K562 (cell line): ENCODE data around the gene UBXN10. TPM values are rescaled to one million over a fixed set of nuclear protein-coding genes. Genes with fewer than 3 reads are reported as not detected.
A peak's percentile ranks its signal among the peaks of the same experiment; 100 is the strongest.

Experiments
- CAMTA2 ChIP-seq: fragments of 250-450 bp; sonication (Bioruptor Pico); conservative IDR thresholded peaks from 2 replicates; pipeline ENCODE4 v1.5.1; 2022
- CHD2 ChIP-seq: IDR thresholded peaks from 2 replicates; pipeline ENCODE4 v1.6.1; 2011; ENCODE audit warnings: low read depth, low read length
- CTCFL ChIP-seq: IDR thresholded peaks from 2 replicates; pipeline ENCODE4 v1.6.1; 2011; ENCODE audit warnings: borderline replicate concordance, low read depth, mild to moderate bottlenecking, moderate library complexity, low read length; ENCODE audit not compliant: insufficient read depth, poor library complexity, severe bottlenecking
- ELK1 ChIP-seq: sonication (generic); formaldehyde crosslinking; IDR thresholded peaks from 2 replicates; pipeline ENCODE4 v1.8.1; 2022; ENCODE audit warnings: missing genetic modification reagents
- ETV1 ChIP-seq: fragments of 450-650 bp; conservative IDR thresholded peaks from 2 replicates; pipeline ENCODE4 v1.6.1; 2016; ENCODE audit warnings: missing genetic modification characterization, control low read depth, low read depth, missing compliant biosample characterization
- FOSL1 ChIP-seq: fragments of 200-800 bp; sonication (Bioruptor generic); conservative IDR thresholded peaks from 2 replicates; pipeline ENCODE4 v1.6.1; 2016; ENCODE audit warnings: missing genetic modification characterization, missing compliant biosample characterization
- GTF2B ChIP-seq: IDR thresholded peaks from 2 replicates; pipeline ENCODE4 v1.6.1; 2011; ENCODE audit not compliant: insufficient read length; ENCODE audit errors: extremely low read depth
- MED1 ChIP-seq: sonication (generic); formaldehyde crosslinking; IDR thresholded peaks from 2 replicates; pipeline ENCODE4 v1.8.1; 2023; ENCODE audit warnings: missing genetic modification reagents, borderline replicate concordance
- MEF2D ChIP-seq: conservative IDR thresholded peaks from 2 replicates; pipeline ENCODE4 v1.6.1; 2016; ENCODE audit warnings: low read depth, missing genetic modification characterization, missing compliant biosample characterization
- MLLT1 ChIP-seq, 2 experiments: fragments of 450-650 bp; IDR thresholded peaks; 2 replicates each; pipeline ENCODE4 v1.6.1; 2016
- MLX ChIP-seq, 2 experiments: fragments of 450-650 bp in 1 of 2; sonication (generic) in 1 of 2; formaldehyde crosslinking; conservative IDR thresholded peaks; 2 replicates each; pipeline versions ENCODE4 v1.4.0 to v1.8.1; 2020 to 2022; ENCODE audit warnings: mild to moderate bottlenecking in 1 of 2, missing genetic modification reagents in 1 of 2
- MNT ChIP-seq, 2 experiments: fragments of 450-650 bp; conservative IDR thresholded peaks; 2 replicates each; pipeline ENCODE4 v1.6.1; 2017; ENCODE audit warnings: mild to moderate bottlenecking in 2 of 2, moderate library complexity in 2 of 2
- NONO ChIP-seq, 2 experiments: fragments of 200-400 bp in 1 of 2; fragments of 450-650 bp in 1 of 2; formaldehyde crosslinking in 1 of 2; IDR thresholded peaks; 2 replicates each; pipeline ENCODE4 v1.6.1; 2017; ENCODE audit warnings: low read depth in 2 of 2, mild to moderate bottlenecking in 2 of 2, moderate library complexity in 2 of 2, low read length in 1 of 2
- PTTG1 ChIP-seq: fragments of 450-650 bp; IDR thresholded peaks from 2 replicates; pipeline ENCODE4 v1.6.1; 2016; ENCODE audit warnings: low read depth, mild to moderate bottlenecking, missing genetic modification characterization, missing compliant biosample characterization
- SRF ChIP-seq, 2 experiments: fragments of 250-450, 450-650 bp in 1 of 2; sonication (Bioruptor Pico) in 1 of 2; sonication (generic) in 1 of 2; formaldehyde crosslinking; IDR thresholded peaks; 2 replicates each; pipeline versions ENCODE4 v1.5.0 to v1.5.1; 2020 to 2022; ENCODE audit warnings: mild to moderate bottlenecking in 1 of 2, missing genetic modification reagents in 1 of 2
- SRSF9 ChIP-seq: fragments of 200-400 bp; formaldehyde crosslinking; IDR thresholded peaks from 2 replicates; pipeline ENCODE4 v1.6.1; 2017; ENCODE audit warnings: low read depth, low read length, borderline replicate concordance
- TBL1XR1 ChIP-seq, 2 experiments: IDR thresholded peaks; 2 replicates each; pipeline ENCODE4 v1.6.1; 2012; ENCODE audit warnings: improper control_type of control experiment in 2 of 2, low read length in 2 of 2, mild to moderate bottlenecking in 1 of 2
- ZNF583 ChIP-seq: fragments of 250-450 bp; sonication (Bioruptor Pico); IDR thresholded peaks from 2 replicates; pipeline ENCODE4 v1.4.0; 2020
- polyA plus RNA-seq, 8 experiments: library from polyadenylated mRNA; depleted of rRNA in 4 of 8; stranded (reverse) in 5 of 8; unstranded in 3 of 8; fragments of >200 nt; fragmentation: Nextera tagmentation in 2 of 8; fragmentation: Illumina TruSeq in 1 of 8; extraction: Ambion mirVana in 2 of 8; extraction: Trizol in 1 of 8; gene quantifications; 2 replicates each; pipeline versions ENCODE4 v1.2.1 to v1.2.3, GENCODE V29; 2011 to 2014; ENCODE audit warnings: inconsistent platforms in 1 of 8, missing spikeins in 1 of 8
- total RNA-seq, 7 experiments: library from RNA; depleted of rRNA in 6 of 7; stranded (reverse); fragments of >200 nt in 6 of 7; fragmentation: Illumina TruSeq in 2 of 7; extraction: Trizol in 2 of 7; gene quantifications; 2 replicates each; pipeline versions ENCODE4 v1.2.1 to v1.2.3, GENCODE V29; 2011 to 2021; ENCODE audit warnings: low replicate concordance in 1 of 7

UBXN10 gene
- total and polyA plus RNA-seq, 9 of the 15 experiments (the other 6 are each of a cell fraction or from before 2014, with no cell fraction given) = 10.7 to 17.7 (median 13.6) TPM

- TF ChIP-seq ELK1 (CRISPR knock-in tag) (no peak), PTTG1 (tag) (no peak), SRSF9 (no peak), CAMTA2 (0 out of 2 replicates have a peak, but pooled peaks have one; percentile 65), ZNF583 (CRISPR knock-in tag) (0 out of 2 replicates have a peak, but pooled peaks have one; percentile 16), FOSL1 (tag) (peak; percentile 92), TBL1XR1 (IDR thresholded peaks at IDR 0.05; ENCODE audit: low read length in 2 of 2) (no peak; a peak in 1 of 4 replicates), CHD2 (no peak), ETV1 (tag) (peak; percentile 99), MEF2D (tag) (peak; percentile 52; the same call in 1 of the 2 replicates), MED1 (CRISPR knock-in tag) (no peak), MNT (conservative IDR thresholded peaks at IDR 0.05) (no peak; a peak in 1 of 4 replicates), CTCFL (no peak), MLX (CRISPR knock-in tag; conservative IDR thresholded peaks at IDR 0.05) (no peak), NONO (IDR thresholded peaks at IDR 0.05; ENCODE audit: low read depth in 2 of 2, low read length in 1 of 2) (0 out of 4 replicates have a peak, but pooled peaks of 1 of the 2 experiments have one; percentile 11), GTF2B (no peak), SRF (CRISPR knock-in tag; IDR thresholded peaks at IDR 0.05) (peak; percentile 86 to 97), MLLT1 (IDR thresholded peaks at IDR 0.05) (no peak; a peak in 3 of 4 replicates)
These were observed 681 bp upstream of the UBXN10 start (continued) for GRCh38 chr1:20184997-20185833.
